GM12891 (cell line): ENCODE measurements around the gene PMM1.
"Not testable (repeated sequence)": the region's sequence is repeated elsewhere in the genome, so short reads cannot be mapped to it uniquely, and the experiment has no call there.

Source experiments
- DNase-seq: peaks from one replicate; pipeline ENCODE4 v3.0.0; 2011; ENCODE audit warnings: low spot score; ENCODE audit not compliant: insufficient read length
- FAIRE-seq: peaks from 2 replicates; lab custom pipeline; 2011; peaks lifted over from hg19 to GRCh38; lab: Jason Lieb, UNC
- PAX5 ChIP-seq: IDR thresholded peaks from 2 replicates; pipeline ENCODE4 v1.6.1; 2011; ENCODE audit warnings: low read length, moderate library complexity, mild to moderate bottlenecking; ENCODE audit not compliant: insufficient read depth, severe bottlenecking
- POLR2A ChIP-seq: IDR thresholded peaks from 2 replicates; pipeline ENCODE4 v1.6.1; 2011; ENCODE audit warnings: low read depth, low read length, control low read depth
- POLR2AphosphoS5 ChIP-seq: IDR thresholded peaks from 2 replicates; pipeline ENCODE4 v1.6.1; 2011; ENCODE audit warnings: low read depth, low read length, control low read depth
- POU2F2 ChIP-seq: IDR thresholded peaks from 2 replicates; pipeline ENCODE4 v1.6.1; 2011; ENCODE audit warnings: low read depth, mild to moderate bottlenecking, control low read depth, low read length, moderate library complexity
- SPI1 ChIP-seq: IDR thresholded peaks from 2 replicates; pipeline ENCODE4 v1.6.1; 2011; ENCODE audit warnings: low read depth, low read length, control low read depth
- TAF1 ChIP-seq: IDR thresholded peaks from 2 replicates; pipeline ENCODE4 v1.6.1; 2011; ENCODE audit warnings: low read depth, low read length, control low read depth

Gene PMM1

GRCh38 chr22:41598891-41599635 is 9.4 kb upstream of the PMM1 start:
- DNase-seq (no peak), FAIRE-seq (no peak)
- no peak for TF ChIP-seq POLR2A
- no peak for TF ChIP-seq PAX5
- TF ChIP-seq SPI1 = no peak
- TF ChIP-seq POLR2AphosphoS5 = no peak
- TF ChIP-seq POU2F2 = no peak
- no peak for TF ChIP-seq TAF1

DNA sequence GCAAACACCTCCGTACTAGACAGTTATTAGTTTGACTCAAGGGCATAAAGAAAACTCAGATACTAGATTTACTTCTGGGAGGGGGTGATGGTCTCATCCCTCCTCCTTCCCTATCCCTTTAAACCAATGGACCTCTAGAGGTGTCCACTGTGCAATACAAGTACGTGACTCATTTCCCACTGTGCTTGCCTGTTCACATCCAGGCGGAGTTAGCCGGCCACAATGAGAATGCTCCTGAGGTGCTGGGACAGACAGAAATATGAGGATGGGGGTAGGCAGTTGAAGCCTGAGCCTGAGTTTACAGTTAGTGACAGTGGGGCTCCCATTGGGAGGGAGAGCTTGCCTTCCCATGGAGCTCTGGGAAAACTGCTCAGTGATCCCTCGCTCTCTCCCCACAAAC is 8.4 kb upstream of the PMM1 start:
- no peak for DNase-seq
- TF ChIP-seq POU2F2 (no peak), POLR2AphosphoS5 (no peak), PAX5 (no peak), SPI1 (no peak), POLR2A (no peak)
- FAIRE-seq = no peak

DNA sequence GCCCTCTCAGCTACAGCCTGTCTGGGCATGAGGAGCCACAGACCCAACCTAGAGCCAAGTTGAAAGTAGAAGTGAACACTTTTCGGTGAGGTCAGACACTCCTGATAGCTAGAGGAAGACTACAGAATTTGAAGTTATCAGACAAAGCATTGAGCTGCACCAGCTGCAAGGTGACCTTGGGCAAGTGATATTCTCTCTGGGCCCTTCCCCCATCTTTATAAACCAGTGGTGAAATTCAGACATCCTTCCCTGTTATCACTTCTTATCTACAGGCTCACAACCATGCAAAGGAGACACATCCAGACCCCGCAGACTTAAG is 8.0 kb upstream of the PMM1 start:
- FAIRE-seq (no peak), DNase-seq (no peak)
- no peak for TF ChIP-seq POU2F2
- TF ChIP-seq POLR2A = no peak
- TF ChIP-seq PAX5 = no peak
- no peak for TF ChIP-seq TAF1
- no peak for TF ChIP-seq SPI1
- TF ChIP-seq POLR2AphosphoS5 = no peak

GRCh38 chr22:41596776-41597634 is 7.4 kb upstream of the PMM1 start:
- peak; percentile 81 for FAIRE-seq
- TF ChIP-seq PAX5 (no peak), POLR2AphosphoS5 (no peak), POU2F2 (no peak), TAF1 (no peak), SPI1 (no peak), POLR2A (no peak)

DNA sequence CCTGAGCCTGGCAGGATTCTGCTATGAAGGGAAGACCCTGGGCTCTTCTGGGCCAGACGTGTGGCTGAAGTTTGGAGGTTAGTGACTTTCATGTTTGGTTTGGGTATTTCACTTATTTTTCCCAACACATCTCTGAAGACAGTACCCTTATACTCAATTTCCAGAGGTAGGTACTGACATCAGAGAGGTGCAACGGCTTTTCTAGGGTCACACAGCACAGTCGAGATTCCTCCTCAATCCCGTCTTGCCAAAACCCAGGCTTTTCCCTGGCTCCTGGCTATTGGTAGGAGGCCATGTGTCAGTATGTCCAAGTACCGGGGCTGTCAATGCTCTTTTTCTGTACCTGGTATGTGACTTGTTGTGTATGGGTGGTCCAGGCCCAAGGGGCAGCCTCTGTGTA is 6.1 kb upstream of the PMM1 start:
- no peak for TF ChIP-seq POU2F2
- no peak for TF ChIP-seq POLR2A
- TF ChIP-seq POLR2AphosphoS5 = no peak
- TF ChIP-seq PAX5 = no peak
- TF ChIP-seq TAF1 = no peak
- TF ChIP-seq SPI1 = no peak
- FAIRE-seq (no peak), DNase-seq (no peak)

More at GRCh38 chr22:41596776-41597634, 7.4 kb upstream of the PMM1 start:
- no peak for DNase-seq

- not testable (repeated sequence) for FAIRE-seq, DNase-seq
These were observed 3.8 kb upstream of the PMM1 start for GRCh38 chr22:41593336-41593960.

DNA sequence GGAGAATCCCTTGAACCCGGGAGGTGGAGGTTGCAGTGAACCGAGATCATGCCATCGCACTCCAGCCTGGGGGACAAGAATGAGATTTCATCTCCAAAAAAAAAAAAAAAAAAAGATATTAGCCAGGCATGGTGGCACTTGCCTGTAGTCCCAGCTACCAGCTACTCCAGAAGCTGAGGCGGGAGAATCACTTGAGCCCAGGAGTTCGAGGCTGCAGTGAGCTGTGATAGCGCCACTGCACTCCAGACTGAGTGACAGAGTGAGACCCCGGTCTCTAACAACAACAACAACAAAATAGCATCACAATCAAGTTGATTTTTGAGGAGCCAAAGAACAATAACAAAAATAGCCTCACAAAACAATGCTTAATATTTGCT is 2.3 kb downstream of the PMM1 start:
- FAIRE-seq (no peak), DNase-seq (no peak)
- TF ChIP-seq POU2F2 (no peak), TAF1 (no peak), POLR2AphosphoS5 (no peak), PAX5 (no peak), SPI1 (no peak), POLR2A (no peak)

- FAIRE-seq = no peak
- TF ChIP-seq PAX5 = no peak
- TF ChIP-seq TAF1 = no peak
- TF ChIP-seq POLR2AphosphoS5 = no peak
- TF ChIP-seq POU2F2 = no peak
- TF ChIP-seq SPI1 = no peak
- TF ChIP-seq POLR2A = no peak
These were observed 3.7 kb downstream of the PMM1 start for GRCh38 chr22:41585898-41586297.

DNA sequence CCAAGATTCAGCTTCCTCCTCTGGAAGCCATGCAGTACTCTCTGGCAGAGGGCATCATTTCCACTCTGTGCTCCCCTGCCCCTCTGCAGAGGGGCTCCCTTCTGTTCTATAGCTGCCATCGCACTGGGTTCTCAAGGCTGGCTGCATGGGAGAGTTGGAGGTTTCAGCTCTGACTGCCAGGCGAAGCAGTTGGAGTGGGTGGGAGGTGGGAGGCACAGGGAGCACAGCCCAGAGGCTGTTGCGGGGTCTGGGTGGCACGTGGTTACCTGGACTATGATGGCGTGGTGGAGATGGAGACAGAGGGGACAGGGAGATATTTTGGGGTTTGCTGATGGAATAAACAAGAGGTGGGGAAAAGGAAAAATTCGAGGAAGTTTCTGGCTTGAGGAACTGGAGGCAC is 4.8 kb downstream of the PMM1 start:
- TF ChIP-seq POU2F2 = no peak
- TF ChIP-seq PAX5 = no peak
- no peak for TF ChIP-seq TAF1
- DNase-seq (no peak), FAIRE-seq (no peak)

More at GRCh38 chr22:41585898-41586297, 3.7 kb downstream of the PMM1 start:
- DNase-seq = no peak

DNA sequence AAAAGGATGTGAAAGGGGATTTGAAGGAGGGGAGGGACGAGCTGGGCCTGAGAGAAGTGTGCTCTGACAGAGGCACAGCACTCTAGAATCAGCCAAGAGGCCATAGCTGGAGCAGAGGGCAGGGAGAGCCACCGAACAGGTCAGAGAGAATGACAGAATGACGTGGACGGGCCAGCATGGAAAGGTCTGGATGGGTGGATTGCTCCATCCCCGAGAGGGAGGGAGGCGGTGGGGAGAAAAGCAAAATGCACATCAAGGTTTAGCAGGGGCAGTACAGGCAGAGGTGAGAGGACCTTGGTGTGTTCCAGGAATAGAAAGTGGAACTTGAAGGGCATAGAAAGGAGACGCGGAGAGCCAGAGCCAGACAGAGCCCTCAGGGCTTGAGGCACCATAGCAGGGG is 6.9 kb downstream of the PMM1 start:
- TF ChIP-seq POU2F2 (no peak), POLR2AphosphoS5 (no peak), SPI1 (no peak), TAF1 (no peak), PAX5 (no peak), POLR2A (no peak)
- FAIRE-seq = no peak
- DNase-seq = no peak
